ENCODE results near the gene CALML5.

Gene CALML5

GRCh38 chr10:5499493-5500140 is at the start of gene CALML5:
CALML5 (minus strand) TSS chr10:5499570; CDS start chr10:5499438, 132 bp downstream.
- DNase-seq: no peak

GRCh38 chr10:5547931-5548660 is 48.7 kb upstream of the CALML5 start:
- no peak for DNase-seq

GRCh38 chr10:5547681-5547930 is 48.2 kb upstream of the CALML5 start:
- DNase-seq: no peak

- DNase-seq: no peak
Measured at GRCh38 chr10:5546891-5547680, 47.7 kb upstream of the CALML5 start.

- no peak for DNase-seq
Measured at GRCh38 chr10:5545778-5546710, 46.7 kb upstream of the CALML5 start.

- DNase-seq: no peak
Measured at GRCh38 chr10:5545426-5545777, 46.0 kb upstream of the CALML5 start.

GRCh38 chr10:5545011-5545410 is 45.6 kb upstream of the CALML5 start:
- DNase-seq: no peak

- no peak for DNase-seq
Measured at GRCh38 chr10:5544216-5544805, 44.9 kb upstream of the CALML5 start.

- no peak for DNase-seq
Measured at GRCh38 chr10:5543623-5544022, 44.3 kb upstream of the CALML5 start.

GRCh38 chr10:5542100-5542499 is 42.7 kb upstream of the CALML5 start:
- no peak for DNase-seq

- DNase-seq: no peak
Measured at GRCh38 chr10:5540891-5541290, 41.5 kb upstream of the CALML5 start.

- DNase-seq: no peak
Measured at GRCh38 chr10:5540080-5540479, 40.7 kb upstream of the CALML5 start.

GRCh38 chr10:5538892-5539651 is 39.7 kb upstream of the CALML5 start:
- no peak for DNase-seq

- no peak for DNase-seq
Measured at GRCh38 chr10:5538446-5538845, 39.1 kb upstream of the CALML5 start.

- DNase-seq: no peak
Measured at GRCh38 chr10:5537684-5538083, 38.3 kb upstream of the CALML5 start.

GRCh38 chr10:5536486-5537081 is 37.2 kb upstream of the CALML5 start:
- no peak for DNase-seq

- no peak for DNase-seq
Measured at GRCh38 chr10:5534880-5535856, 35.8 kb upstream of the CALML5 start.

GRCh38 chr10:5534051-5534821 is 34.9 kb upstream of the CALML5 start:
- DNase-seq: no peak

- no peak for DNase-seq
Measured at GRCh38 chr10:5533098-5533731, 33.8 kb upstream of the CALML5 start.
